Central memory CD8-positive, alpha-beta T cell (primary cell): ENCODE results near the gene ACOT7.
A peak's percentile ranks its signal among the peaks of the same experiment; 100 is the strongest.

ENCODE experiments used
- ATAC-seq: fragments of 150-1000 bp; cut with Tn5 transposase; replicated peaks from 2 replicates; pipeline ENCODE4 v1.10.0; 2022; ENCODE audit warnings: mild to moderate bottlenecking, moderate FRiP score, moderate number of reproducible peaks; ENCODE audit not compliant: poor library complexity, severe bottlenecking; ENCODE audit errors: extremely low read depth
- DNase-seq, 2 donors: peaks; one replicate each; pipeline ENCODE4 v3.0.0; 2021; ENCODE audit warnings: low spot score in 2 of 2
- H3K27ac Mint-ChIP-seq: one replicate; pipeline ENCODE4 v1.8.0; 2022; ENCODE audit warnings: low read depth, mild to moderate bottlenecking, moderate library complexity, mixed read lengths
- H3K27me3 Mint-ChIP-seq: one replicate; pipeline ENCODE4 v1.8.0; 2022; ENCODE audit warnings: mixed read lengths
- H3K36me3 Mint-ChIP-seq: one replicate; pipeline ENCODE4 v1.8.0; 2022; ENCODE audit warnings: mild to moderate bottlenecking, moderate library complexity, mixed read lengths; ENCODE audit not compliant: insufficient read depth
- H3K4me1 Mint-ChIP-seq: one replicate; pipeline ENCODE4 v1.8.0; 2022; ENCODE audit warnings: mixed read lengths
- H3K4me3 Mint-ChIP-seq: one replicate; pipeline ENCODE4 v1.8.0; 2022; ENCODE audit warnings: mild to moderate bottlenecking, moderate library complexity, mixed read lengths
- H3K9me3 Mint-ChIP-seq: one replicate; pipeline ENCODE4 v1.8.0; 2022; ENCODE audit warnings: mixed read lengths

Gene ACOT7

DNA sequence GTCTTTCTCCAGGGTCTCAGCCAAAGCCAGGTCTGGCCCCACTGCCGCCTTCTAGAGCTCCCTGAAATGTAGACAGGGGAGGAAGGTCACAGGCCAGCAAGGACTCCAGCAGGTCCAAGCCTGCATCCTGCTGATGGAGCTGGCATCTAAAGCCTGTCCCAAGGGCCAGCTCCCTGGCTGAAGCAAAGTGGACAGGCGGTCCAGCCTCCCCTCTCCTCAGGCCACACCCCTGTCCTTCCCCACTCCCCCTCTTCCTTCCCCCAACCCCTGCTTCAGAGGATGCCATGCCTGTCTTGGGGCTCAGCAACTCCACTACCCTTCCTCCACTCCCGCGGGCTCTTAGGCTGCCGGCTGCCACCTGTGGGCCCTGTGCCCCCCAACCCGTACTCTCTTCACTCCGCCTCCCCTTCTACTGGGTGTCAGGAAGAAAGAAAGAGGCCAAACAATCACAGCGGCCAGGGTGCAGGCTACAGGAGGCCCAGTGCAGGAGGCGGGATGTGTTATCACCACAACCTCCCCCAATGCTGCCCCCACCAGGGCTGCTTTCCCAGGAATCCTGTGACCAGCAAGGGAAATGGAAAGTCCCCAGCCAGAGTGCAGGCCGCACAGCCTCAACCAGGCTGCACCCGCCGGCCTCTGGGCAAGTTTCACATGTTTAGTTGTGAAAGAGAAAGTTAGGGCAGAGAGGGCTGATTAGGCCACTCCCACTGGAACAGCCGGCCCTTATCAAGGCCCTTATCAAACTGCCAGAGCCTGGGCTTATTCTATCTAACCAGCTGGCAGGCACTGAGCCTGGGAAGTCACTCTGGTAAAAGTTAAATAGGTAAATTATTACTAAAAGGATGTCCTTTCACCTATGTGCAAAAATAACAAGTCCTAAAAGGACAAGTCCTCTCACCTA, 34.1 kb downstream of the ACOT7 start:
- Mint-ChIP-seq H3K9me3 (no peaks in the 10 kb centered on the region), H3K4me1 (peaks cover 33% of the 10 kb centered on the region), H3K36me3 (peaks cover 7% of the 10 kb centered on the region), H3K4me3 (peak overlapping the region; percentile 66), H3K27ac (peak overlapping the region; percentile 95), H3K27me3 (no peaks in the 10 kb centered on the region)
- peak in 1 of 2 donors; percentile 31 for DNase-seq
- ATAC-seq = peak; percentile 79

DNA sequence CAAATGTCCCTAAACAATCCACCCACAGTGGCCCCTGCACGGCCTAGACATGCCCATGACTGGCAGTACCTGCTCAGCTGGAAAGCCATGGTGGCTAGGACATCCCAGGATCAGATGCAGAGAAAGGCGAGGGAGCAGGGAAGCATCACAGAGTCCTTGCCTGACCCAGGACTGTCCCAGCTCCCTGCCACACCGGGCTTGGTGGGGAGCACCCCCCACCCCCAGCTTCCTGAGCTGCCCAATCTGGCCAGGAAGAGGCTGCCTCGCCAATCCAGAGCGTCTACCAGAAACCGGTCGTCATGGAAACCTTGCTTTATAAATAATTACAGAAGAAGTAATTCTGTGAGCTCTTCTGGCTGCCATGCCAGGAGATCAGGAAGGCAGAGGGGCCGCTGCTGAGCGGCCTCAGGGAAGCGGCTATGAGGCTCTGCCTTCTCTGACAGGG, 34.8 kb downstream of the ACOT7 start:
- Mint-ChIP-seq H3K4me3 (peak overlapping the region; percentile 66), H3K9me3 (no peaks in the 10 kb centered on the region), H3K27ac (peak overlapping the region; percentile 95), H3K27me3 (no peaks in the 10 kb centered on the region), H3K4me1 (peaks cover 29% of the 10 kb centered on the region), H3K36me3 (peaks cover 5% of the 10 kb centered on the region)
- DNase-seq (peak in 1 of 2 donors; percentile 28), ATAC-seq (peak; percentile 68)

DNA sequence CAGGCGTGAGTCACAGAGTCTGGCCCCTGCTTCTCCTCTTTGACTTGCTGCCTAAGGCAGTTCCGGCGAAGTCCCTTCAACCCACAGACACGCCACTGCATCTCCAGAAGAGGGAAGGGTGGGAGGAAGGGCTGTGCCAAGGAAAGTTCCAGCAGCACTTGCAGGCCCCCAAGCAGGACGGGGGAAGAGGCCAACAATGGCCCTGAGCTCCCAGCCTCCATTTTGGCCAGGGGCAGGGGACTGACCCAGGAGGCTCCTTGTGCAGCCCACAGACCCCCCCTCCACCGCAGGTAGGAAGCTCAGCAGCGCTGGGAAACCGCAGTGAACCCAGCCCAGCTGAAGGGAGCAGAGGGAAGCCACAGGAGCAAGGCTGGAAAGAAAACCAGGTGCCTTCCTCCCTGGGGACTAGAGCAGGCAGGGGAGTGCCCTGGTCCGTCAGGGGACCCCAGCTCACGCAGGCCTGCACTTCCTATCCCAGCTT, 35.4 kb downstream of the ACOT7 start:
- Mint-ChIP-seq H3K36me3 (peaks cover 4% of the 10 kb centered on the region), H3K4me3 (peak overlapping the region; percentile 66), H3K27ac (no peak overlapping the region), H3K9me3 (no peaks in the 10 kb centered on the region), H3K4me1 (peaks cover 23% of the 10 kb centered on the region), H3K27me3 (no peaks in the 10 kb centered on the region)
- DNase-seq (no peak), ATAC-seq (no peak)

DNA sequence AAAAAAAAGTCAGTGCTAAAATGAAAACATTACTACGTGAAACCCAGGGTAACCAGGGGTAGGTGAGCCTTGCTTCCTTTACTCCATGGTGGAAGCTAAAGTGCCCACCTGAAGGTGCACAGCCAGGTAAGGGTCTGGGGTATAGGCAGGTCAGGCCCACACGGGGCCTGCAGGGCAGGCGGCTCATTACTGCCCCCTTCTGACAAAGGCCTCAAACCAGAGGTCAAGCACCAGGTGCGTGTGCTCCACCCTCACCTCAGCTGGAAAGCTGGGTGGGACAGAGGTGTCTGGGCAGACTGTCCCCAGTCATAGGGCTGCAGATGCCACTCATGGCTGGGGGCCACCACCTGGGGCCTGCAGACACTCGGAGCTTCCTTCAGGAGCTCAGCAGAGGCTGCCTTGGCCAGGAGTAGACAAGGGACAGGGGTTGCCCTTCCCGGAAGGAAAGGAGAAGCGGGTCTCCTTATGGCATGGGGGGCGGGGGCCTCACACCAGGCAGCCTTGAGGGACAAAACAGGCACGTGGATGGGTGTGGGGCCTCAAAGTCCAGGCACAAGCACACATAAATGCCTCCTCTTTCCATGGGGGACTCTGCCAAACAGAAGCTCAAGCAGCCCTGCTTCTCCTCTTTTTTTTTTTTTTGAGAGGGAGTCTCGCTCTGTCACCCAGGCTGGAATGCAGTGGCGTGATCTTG, 36.2 kb downstream of the ACOT7 start:
- no peaks in the 10 kb centered on the region for H3K27me3 Mint-ChIP-seq
- no peak overlapping the region for H3K4me3 Mint-ChIP-seq
- H3K9me3 Mint-ChIP-seq = no peaks in the 10 kb centered on the region
- peaks cover 4% of the 10 kb centered on the region for H3K36me3 Mint-ChIP-seq
- no peak overlapping the region for H3K27ac Mint-ChIP-seq
- DNase-seq (no peak), ATAC-seq (no peak)
- peaks cover 23% of the 10 kb centered on the region for H3K4me1 Mint-ChIP-seq

DNA sequence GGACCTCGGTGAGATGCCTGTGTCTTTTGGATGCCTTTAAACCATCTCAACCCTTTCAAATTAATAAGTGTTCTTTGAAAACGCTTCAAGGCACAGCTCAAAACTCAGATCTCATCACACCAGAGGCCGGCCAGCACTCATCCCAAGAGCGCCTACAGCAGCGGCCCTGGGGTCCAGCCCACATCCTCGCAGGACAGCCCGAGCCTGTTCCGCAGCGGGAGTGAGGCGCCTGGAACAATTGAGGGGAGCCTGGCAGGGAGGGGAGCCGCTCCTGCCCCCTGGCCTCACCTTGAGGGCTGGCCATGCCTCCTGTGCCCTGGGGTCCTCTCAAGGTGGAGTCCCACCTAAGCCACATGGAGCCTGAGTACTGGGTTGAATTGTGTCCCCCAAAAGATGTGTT, 37.9 kb downstream of the ACOT7 start:
- no peak overlapping the region for H3K4me3 Mint-ChIP-seq
- peaks cover 23% of the 10 kb centered on the region for H3K4me1 Mint-ChIP-seq
- H3K9me3 Mint-ChIP-seq = no peaks in the 10 kb centered on the region
- peaks cover 4% of the 10 kb centered on the region for H3K36me3 Mint-ChIP-seq
- ATAC-seq (no peak), DNase-seq (no peak)
- H3K27ac Mint-ChIP-seq = no peak overlapping the region
- H3K27me3 Mint-ChIP-seq = no peaks in the 10 kb centered on the region

DNA sequence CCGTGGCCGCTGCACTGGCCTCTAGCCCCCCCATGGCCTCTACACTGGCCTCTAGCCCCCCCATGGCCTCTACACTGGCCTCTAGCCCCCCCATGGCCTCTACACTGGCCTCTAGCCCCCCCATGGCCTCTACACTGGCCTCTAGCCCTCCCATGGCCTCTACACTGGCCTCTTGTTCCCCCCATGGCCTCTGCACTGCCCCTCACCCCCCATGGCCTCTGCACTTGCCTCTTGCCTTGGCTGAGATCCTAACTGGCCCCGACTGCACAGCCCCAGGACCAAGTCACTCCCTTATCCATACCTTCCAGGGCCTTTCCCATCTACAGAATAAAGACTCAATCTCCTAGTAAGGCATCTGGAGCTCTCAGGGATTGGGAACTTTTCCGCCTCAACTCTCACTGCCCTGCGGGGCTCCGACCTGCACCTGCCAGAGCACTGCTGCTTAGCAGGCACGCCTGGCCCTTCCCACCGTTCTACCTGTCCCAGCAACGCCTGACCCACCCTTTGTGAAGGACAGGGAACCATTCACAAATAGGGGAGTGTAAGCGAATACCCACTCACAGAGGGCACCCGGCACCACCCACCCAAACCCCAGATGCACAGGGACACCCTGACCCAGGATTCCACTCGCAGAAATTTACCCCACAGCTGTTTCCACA, 38.8 kb downstream of the ACOT7 start:
- no peaks in the 10 kb centered on the region for H3K27me3 Mint-ChIP-seq
- H3K36me3 Mint-ChIP-seq = peaks cover 4% of the 10 kb centered on the region
- H3K9me3 Mint-ChIP-seq = no peaks in the 10 kb centered on the region
- no peak for DNase-seq
- peaks cover 24% of the 10 kb centered on the region for H3K4me1 Mint-ChIP-seq
- H3K27ac Mint-ChIP-seq = peak overlapping the region; percentile 36
- H3K4me3 Mint-ChIP-seq = no peak overlapping the region
- ATAC-seq = no peak

DNA sequence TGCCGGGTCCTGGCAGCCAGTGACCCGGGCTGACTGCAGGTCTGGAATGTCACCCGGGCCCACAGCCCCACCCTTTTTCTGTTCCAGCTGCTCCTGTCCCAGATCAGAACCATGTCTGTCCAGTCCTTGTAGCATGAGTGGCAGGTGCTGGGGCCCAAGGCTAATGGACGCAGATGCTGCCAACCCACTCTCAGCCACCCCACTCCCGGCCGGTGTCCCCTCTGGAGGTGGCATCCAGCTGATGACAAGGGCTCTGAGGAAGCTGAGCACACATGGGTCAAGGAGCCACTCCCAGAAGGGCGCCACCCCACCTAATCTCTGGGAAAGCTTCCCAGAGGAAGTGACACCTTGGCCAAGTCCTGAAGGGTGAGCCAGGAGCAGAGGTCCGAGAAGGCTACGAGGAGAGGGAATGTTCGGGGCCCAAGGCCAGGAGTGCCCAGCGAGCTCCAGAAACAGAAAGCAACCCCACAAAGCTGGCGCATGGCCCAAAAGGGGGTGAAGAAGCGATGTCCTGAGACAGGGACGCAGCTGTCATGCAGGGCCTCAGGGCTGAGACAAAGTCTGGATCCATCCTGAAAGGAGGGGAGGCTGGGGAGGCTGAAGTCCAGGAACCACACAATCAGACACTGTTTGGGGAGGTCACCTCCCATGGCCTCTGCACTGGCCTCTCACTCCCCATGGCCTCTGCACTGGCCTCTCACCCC, 39.5 kb downstream of the ACOT7 start:
- H3K36me3 Mint-ChIP-seq = peaks cover 2% of the 10 kb centered on the region
- H3K9me3 Mint-ChIP-seq = no peaks in the 10 kb centered on the region
- peak overlapping the region; percentile 36 for H3K27ac Mint-ChIP-seq
- H3K4me3 Mint-ChIP-seq = no peak overlapping the region
- no peaks in the 10 kb centered on the region for H3K27me3 Mint-ChIP-seq
- DNase-seq (no peak), ATAC-seq (no peak)
- H3K4me1 Mint-ChIP-seq = peaks cover 24% of the 10 kb centered on the region

DNA sequence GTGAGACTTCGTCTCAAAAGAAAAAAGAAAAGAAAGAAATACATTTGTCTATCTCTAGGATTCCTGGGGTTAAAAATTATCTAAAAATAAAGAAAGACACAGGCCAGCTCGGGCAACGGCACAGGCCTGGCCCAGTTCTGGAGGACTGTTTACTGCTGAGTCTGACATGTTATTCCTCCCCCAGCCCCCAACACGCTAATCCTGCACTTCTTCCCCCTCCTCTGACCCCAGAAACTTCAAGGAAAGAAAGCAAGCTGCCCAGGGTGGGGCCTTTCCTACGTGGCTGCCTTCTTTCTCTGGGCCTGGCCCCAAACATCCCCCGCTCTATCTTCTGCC, 40.0 kb downstream of the ACOT7 start:
- Mint-ChIP-seq H3K27ac (no peak overlapping the region), H3K27me3 (no peaks in the 10 kb centered on the region), H3K9me3 (no peaks in the 10 kb centered on the region), H3K4me1 (peaks cover 24% of the 10 kb centered on the region), H3K4me3 (no peak overlapping the region), H3K36me3 (peaks cover 2% of the 10 kb centered on the region)
- no peak for DNase-seq
- no peak for ATAC-seq

DNA sequence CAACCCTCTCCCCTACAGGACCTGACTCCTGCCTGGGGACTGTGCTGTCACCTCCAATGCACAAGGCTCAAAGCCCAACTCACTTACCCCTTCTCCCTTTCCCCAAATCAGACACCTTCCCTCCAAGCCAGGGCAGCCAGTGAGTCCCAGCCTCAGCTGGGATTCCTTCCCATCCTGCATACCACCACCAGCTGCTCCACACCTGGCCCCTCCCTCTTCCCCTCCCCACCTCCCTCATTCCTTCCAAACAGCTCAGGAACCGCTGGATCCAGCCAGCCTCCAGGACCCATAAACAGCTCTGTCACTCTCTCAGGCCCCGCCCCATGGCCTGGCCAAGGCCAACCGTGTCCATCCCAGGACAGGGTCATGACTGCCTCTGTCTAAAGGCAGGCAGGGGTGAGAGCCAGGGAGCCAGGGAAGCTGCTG, 41.4 kb downstream of the ACOT7 start:
- no peak overlapping the region for H3K4me3 Mint-ChIP-seq
- H3K4me1 Mint-ChIP-seq = peaks cover 29% of the 10 kb centered on the region
- H3K27ac Mint-ChIP-seq = no peak overlapping the region
- no peaks in the 10 kb centered on the region for H3K9me3 Mint-ChIP-seq
- ATAC-seq (no peak), DNase-seq (no peak)
- H3K27me3 Mint-ChIP-seq = no peaks in the 10 kb centered on the region
- H3K36me3 Mint-ChIP-seq = peaks cover 6% of the 10 kb centered on the region

DNA sequence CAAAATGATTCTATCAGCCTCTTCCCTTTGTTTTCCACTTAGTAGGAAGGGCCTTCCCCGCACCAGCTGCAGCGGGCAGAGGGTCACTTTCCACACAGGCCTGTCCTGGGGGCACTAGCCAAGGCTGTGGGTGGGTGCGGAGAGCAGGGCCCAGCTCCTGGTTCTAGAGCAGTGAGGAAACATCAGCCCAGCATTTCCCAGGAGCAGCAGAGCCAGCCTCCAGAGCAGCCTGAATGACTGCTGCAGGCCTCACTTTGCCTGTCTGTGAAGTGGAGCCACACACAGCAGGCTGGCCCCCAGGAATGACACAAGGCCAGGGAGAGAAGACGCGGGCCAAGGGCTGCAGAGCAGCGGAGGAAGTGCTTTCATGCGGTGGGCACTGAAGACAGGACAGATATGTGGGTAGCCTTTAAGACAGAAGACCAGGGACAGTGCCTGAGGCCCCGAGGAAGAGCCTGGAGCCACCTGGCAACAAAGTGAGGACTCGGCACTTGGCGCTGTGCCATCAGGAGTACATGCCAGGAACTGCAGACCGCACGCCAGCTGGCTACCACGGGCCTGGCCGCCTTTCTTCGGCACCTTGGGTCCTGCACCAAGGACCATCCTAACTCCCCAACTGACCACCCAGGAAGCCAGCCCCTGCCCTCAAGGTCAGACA, 42.0 kb downstream of the ACOT7 start:
- DNase-seq (no peak), ATAC-seq (no peak)
- H3K27ac Mint-ChIP-seq = no peak overlapping the region
- H3K27me3 Mint-ChIP-seq = no peaks in the 10 kb centered on the region
- H3K4me1 Mint-ChIP-seq = peaks cover 29% of the 10 kb centered on the region
- H3K4me3 Mint-ChIP-seq = no peak overlapping the region
- H3K36me3 Mint-ChIP-seq = peaks cover 6% of the 10 kb centered on the region
- no peaks in the 10 kb centered on the region for H3K9me3 Mint-ChIP-seq

DNA sequence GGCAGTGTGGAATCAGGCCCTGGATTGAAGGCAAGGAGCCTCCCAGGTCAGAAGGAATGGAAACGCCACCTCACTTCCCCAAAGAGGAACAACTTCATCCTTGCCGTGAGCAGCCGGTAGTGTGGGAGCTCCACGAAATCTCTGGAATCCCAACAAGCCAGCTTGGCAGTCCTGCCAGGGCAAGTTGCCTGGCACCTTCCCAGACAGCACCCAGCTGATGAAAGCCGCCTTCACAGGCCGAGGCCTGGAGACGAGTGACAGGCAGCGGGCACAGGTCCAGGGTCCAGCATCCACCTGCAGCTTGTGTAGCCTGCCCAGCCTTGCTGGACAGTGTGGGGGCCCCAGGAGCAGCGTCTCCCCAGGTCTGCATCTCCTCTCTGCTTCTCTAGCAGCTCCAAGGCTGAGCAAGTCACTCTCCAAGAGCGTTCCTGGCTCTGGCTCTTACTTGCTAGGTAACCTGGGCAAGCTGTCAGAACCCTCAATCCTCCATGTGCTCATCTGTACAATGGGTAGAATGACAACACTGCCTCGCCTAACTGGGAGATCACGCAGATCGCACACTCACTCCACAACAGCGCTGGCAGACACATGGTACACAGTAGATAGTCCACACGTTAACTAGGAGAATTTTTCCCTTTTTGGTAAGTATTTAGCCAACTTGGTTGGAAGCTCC, 43.0 kb downstream of the ACOT7 start:
- H3K4me3 Mint-ChIP-seq = no peak overlapping the region
- no peaks in the 10 kb centered on the region for H3K9me3 Mint-ChIP-seq
- no peak for DNase-seq
- no peaks in the 10 kb centered on the region for H3K27me3 Mint-ChIP-seq
- no peak for ATAC-seq
- no peak overlapping the region for H3K27ac Mint-ChIP-seq
- peaks cover 6% of the 10 kb centered on the region for H3K36me3 Mint-ChIP-seq
- H3K4me1 Mint-ChIP-seq = peaks cover 34% of the 10 kb centered on the region
